OCI-LY3 (cell line): ENCODE results near the gene DYNC1LI1.

ENCODE experiments used
- EZH2phosphoT487 ChIP-seq: fragments of 200-600 bp; shearing (Covaris generic); IDR thresholded peaks from 2 replicates; pipeline ENCODE4 v1.6.1; 2018; ENCODE audit warnings: antibody characterized with exemption, mixed run types, low read depth
- TF ChIP-seq, protein P1 (sequence below): fragments of 200-600, 300-600 bp; sonication (generic); IDR thresholded peaks from 2 replicates; pipeline ENCODE4 v1.5.1; 2014; ENCODE audit warnings: antibody characterized with exemption, low read length, low read depth

DNA sequence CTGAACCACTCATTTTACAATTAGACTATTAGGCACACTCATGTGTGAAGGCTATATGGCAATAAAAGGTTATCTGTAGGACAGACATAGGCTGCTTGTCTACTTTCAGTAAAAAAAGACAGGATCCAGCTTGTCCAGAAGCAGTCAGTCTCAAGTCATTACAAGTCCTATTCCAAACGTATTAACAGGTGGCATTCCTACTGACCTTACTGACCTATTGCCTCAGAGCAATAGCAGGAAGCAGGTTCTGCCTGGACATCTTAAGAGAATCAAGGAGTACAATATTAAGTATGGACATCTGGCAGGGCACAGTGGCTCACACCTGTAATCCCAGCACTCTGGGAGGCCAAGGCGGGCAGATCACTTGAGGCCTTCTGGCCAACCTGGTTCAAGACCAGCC is 75.0 kb downstream of the DYNC1LI1 start:
- TF ChIP-seq, protein P1, sequence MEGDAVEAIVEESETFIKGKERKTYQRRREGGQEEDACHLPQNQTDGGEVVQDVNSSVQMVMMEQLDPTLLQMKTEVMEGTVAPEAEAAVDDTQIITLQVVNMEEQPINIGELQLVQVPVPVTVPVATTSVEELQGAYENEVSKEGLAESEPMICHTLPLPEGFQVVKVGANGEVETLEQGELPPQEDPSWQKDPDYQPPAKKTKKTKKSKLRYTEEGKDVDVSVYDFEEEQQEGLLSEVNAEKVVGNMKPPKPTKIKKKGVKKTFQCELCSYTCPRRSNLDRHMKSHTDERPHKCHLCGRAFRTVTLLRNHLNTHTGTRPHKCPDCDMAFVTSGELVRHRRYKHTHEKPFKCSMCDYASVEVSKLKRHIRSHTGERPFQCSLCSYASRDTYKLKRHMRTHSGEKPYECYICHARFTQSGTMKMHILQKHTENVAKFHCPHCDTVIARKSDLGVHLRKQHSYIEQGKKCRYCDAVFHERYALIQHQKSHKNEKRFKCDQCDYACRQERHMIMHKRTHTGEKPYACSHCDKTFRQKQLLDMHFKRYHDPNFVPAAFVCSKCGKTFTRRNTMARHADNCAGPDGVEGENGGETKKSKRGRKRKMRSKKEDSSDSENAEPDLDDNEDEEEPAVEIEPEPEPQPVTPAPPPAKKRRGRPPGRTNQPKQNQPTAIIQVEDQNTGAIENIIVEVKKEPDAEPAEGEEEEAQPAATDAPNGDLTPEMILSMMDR, result no peak
- no peak for TF ChIP-seq EZH2phosphoT487
